A673 (cell line): Measurements from ENCODE around the gene SLC35A4. TPM values are rescaled to one million over a fixed set of nuclear protein-coding genes. Genes with fewer than 3 reads are reported as not detected.

Experiments
- BruUV-seq: library from RNA; stranded (reverse); fragments of 400-500 nt; replicated peaks from 2 replicates; lab custom pipeline; 2021; lab: Mats Ljungman, UMichigan
- CTCF ChIA-PET: fragments of 300-600 bp; sonication (Branson Sonifier 250); formaldehyde crosslinking; loops from one replicate; lab custom pipeline; 2022; ENCODE audit warnings: antibody characterized with exemption; lab: Charles Lee
- POLR2A ChIA-PET: fragments of 300-600 bp; sonication (Branson Sonifier 250); formaldehyde crosslinking; loops from one replicate; lab custom pipeline; 2022; ENCODE audit warnings: antibody characterized with exemption; ENCODE audit not compliant: low non-redundant PET; lab: Charles Lee
- DNase-seq: peaks from one replicate; pipeline ENCODE4 v3.0.0-alpha.2; 2015; ENCODE audit warnings: low spot score
- H3K27ac ChIP-seq: fragments of 200-600 bp; sonication (generic); 2 replicates; pipeline ENCODE4 v1.5.1; 2016; ENCODE audit warnings: mixed run types, low read depth, mild to moderate bottlenecking, mixed read lengths, antibody characterized with exemption, low read length; ENCODE audit not compliant: poor library complexity, severe bottlenecking
- H3K27me3 ChIP-seq: fragments of 200-600 bp; sonication (generic); replicated peaks from 2 replicates; pipeline ENCODE4 v1.6.1; 2017; ENCODE audit warnings: mixed run types, low read depth, mild to moderate bottlenecking, mixed read lengths, antibody characterized with exemption, low read length; ENCODE audit not compliant: insufficient read depth, poor library complexity
- H3K36me3 ChIP-seq: fragments of 200-600 bp; sonication (generic); 2 replicates; pipeline ENCODE4 v1.6.1; 2016; ENCODE audit warnings: mixed run types, mild to moderate bottlenecking, mixed read lengths, antibody characterized with exemption, low read length; ENCODE audit not compliant: insufficient read depth, poor library complexity, severe bottlenecking
- H3K4me1 ChIP-seq: fragments of 200-600 bp; sonication (generic); 2 replicates; pipeline ENCODE4 v1.6.1; 2017; ENCODE audit warnings: mixed run types, mild to moderate bottlenecking, mixed read lengths, antibody characterized with exemption, low read length; ENCODE audit not compliant: insufficient read depth, poor library complexity, severe bottlenecking
- H3K4me3 ChIP-seq: fragments of 200-600 bp; sonication (generic); 2 replicates; pipeline ENCODE4 v1.5.1; 2016; ENCODE audit warnings: low read depth, mixed run types, mild to moderate bottlenecking, mixed read lengths, low read length; ENCODE audit not compliant: poor library complexity, severe bottlenecking
- H3K9me3 ChIP-seq: fragments of 200-600 bp; sonication (generic); 2 replicates; pipeline ENCODE4 v1.6.1; 2016; ENCODE audit warnings: mixed run types, low read depth, mild to moderate bottlenecking, mixed read lengths, antibody characterized with exemption, low read length; ENCODE audit not compliant: poor library complexity, severe bottlenecking
- CTCF ChIP-seq: fragments of 300-800, 200-600 bp; sonication (generic); conservative IDR thresholded peaks from 2 replicates; pipeline ENCODE4 v1.5.1; 2017; ENCODE audit warnings: low read depth, mild to moderate bottlenecking, antibody characterized with exemption, low read length, moderate library complexity, mixed read lengths
- EZH2 ChIP-seq: fragments of 200-600 bp; sonication (generic); IDR thresholded peaks from 2 replicates; pipeline ENCODE4 v1.6.1; 2017; ENCODE audit warnings: borderline replicate concordance, low read depth, mild to moderate bottlenecking, mixed read lengths, antibody characterized with exemption, low read length; ENCODE audit not compliant: poor library complexity, severe bottlenecking
- intact Hi-C: fragments of 100-400 bp; cut with micrococcal nuclease; formaldehyde crosslinking; loops from one replicate; pipeline ENCODE4 v1.10.0; 2022; ENCODE audit not compliant: unreplicated experiment
- total RNA-seq: library from RNA; stranded (reverse); gene quantifications from 2 replicates; pipeline ENCODE4 v1.2.3, GENCODE V29; 2021

The SLC35A4 gene
- total RNA-seq, 1 experiment from 2014 or later = 99.6 TPM

- POLR2A ChIA-PET = no interaction called here
- CTCF ChIA-PET = no interaction called here
These were observed 41.3 kb downstream of the SLC35A4 start for GRCh38 chr5:140605879-140606278.

DNA sequence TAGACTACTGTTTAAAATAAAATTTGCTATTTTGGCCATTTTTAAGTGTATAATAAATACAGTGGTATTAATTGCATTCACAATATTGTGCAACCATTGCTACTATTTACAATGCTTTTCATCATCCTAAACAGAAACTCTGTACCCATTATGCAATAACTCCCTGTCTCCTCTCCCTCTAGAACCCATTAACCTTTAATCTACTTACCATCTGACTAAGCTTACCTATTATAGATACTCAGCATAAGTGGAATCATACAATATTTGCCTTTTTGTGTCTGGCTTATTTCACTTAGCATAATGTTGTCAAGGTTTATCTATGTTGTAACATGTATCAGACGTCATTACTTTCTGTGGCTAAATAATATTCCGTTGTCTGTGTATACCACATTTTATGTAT lies 42.4 kb downstream of the SLC35A4 start:
- CTCF ChIA-PET = no interaction called here
- no TSS peak for BruUV-seq
- intact Hi-C loops = no loop called here

More at GRCh38 chr5:140605879-140606278, 41.3 kb downstream of the SLC35A4 start:
- intact Hi-C loops = no loop called here
- no peaks in the 10 kb centered on the region for H3K27me3 ChIP-seq
- DNase-seq = no peak
- H3K27ac ChIP-seq = no peak overlapping the region
- no peaks in the 10 kb centered on the region for H3K9me3 ChIP-seq
- no peak overlapping the region for H3K4me3 ChIP-seq
- no peak for TF ChIP-seq CTCF
- no peak for TF ChIP-seq EZH2
- no TSS peak for BruUV-seq
- H3K36me3 ChIP-seq = no peaks in the 10 kb centered on the region
- H3K4me1 ChIP-seq = no peaks in the 10 kb centered on the region

DNA sequence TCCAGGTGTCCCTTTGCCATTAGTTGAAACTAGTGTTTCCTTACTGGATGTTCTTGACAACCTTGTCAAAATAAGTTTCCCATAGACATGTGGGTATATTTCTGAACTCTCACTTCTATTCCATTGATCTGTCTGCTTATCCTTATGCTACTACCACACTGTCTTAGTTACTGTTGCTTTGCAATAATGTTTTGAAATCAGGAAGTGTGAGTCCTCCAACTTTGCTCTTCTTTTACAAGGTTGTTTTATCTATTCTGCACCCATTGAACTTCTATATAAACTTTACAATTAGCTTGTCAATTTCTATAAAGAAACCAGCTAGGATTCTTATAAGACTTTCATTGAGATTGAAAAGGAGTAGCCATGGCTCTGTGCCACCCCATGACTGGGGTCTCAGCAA lies 44.1 kb downstream of the SLC35A4 start:
- no peak for DNase-seq
- ChIA-PET POLR2A (no interaction called here), CTCF (no interaction called here)
- no peaks in the 10 kb centered on the region for H3K36me3 ChIP-seq
- BruUV-seq = no TSS peak
- no peaks in the 10 kb centered on the region for H3K27me3 ChIP-seq
- intact Hi-C loops = no loop called here
- H3K9me3 ChIP-seq = no peaks in the 10 kb centered on the region
- H3K27ac ChIP-seq = no peak overlapping the region
- H3K4me1 ChIP-seq = no peaks in the 10 kb centered on the region
- TF ChIP-seq CTCF (no peak), EZH2 (no peak)
- H3K4me3 ChIP-seq = no peak overlapping the region

More for the DNA sequence above, 42.4 kb downstream of the SLC35A4 start:
- no peak for DNase-seq
- H3K4me1 ChIP-seq = no peaks in the 10 kb centered on the region
- H3K36me3 ChIP-seq = no peaks in the 10 kb centered on the region
- POLR2A ChIA-PET = no interaction called here
- no peaks in the 10 kb centered on the region for H3K9me3 ChIP-seq
- TF ChIP-seq CTCF = no peak
- no peak for TF ChIP-seq EZH2
- no peak overlapping the region for H3K4me3 ChIP-seq
- no peak overlapping the region for H3K27ac ChIP-seq
- H3K27me3 ChIP-seq = no peaks in the 10 kb centered on the region
